PC-3 (cell line): ENCODE data around the gene FBXL7. TPM values are rescaled to one million over a fixed set of nuclear protein-coding genes. Genes with fewer than 3 reads are reported as not detected.

Experiments used
- ATAC-seq: fragments of 200-7000 bp; cut with Tn5 transposase; 2 replicates; pipeline ENCODE4 v1.9.1; 2020; ENCODE audit warnings: mild to moderate bottlenecking, moderate library complexity
- BruUV-seq: library from RNA; stranded (reverse); fragments of 400-500 nt; replicated peaks from 2 replicates; lab custom pipeline; 2021; lab: Mats Ljungman, UMichigan
- CTCF ChIA-PET: fragments of 300-600 bp; sonication (Branson Sonifier 250); formaldehyde crosslinking; loops from one replicate; lab custom pipeline; 2022; ENCODE audit warnings: antibody characterized with exemption; lab: Charles Lee
- POLR2A ChIA-PET: fragments of 300-600 bp; sonication (Branson Sonifier 250); formaldehyde crosslinking; loops from one replicate; lab custom pipeline; 2022; ENCODE audit warnings: antibody characterized with exemption; ENCODE audit not compliant: unreplicated experiment; lab: Charles Lee
- DNase-seq: peaks from one replicate; pipeline ENCODE4 v3.0.0-alpha.2; 2015
- H2AFZ ChIP-seq: fragments of 300-600 bp; sonication (generic); 2 replicates; pipeline ENCODE4 v1.6.0; 2016; ENCODE audit warnings: antibody characterized with exemption, low read length
- H3F3A ChIP-seq: fragments of 300-600 bp; sonication (generic); one replicate; pipeline ENCODE4 v1.6.0; 2017; ENCODE audit warnings: antibody characterized with exemption, low read length, control low read depth, mild to moderate bottlenecking; ENCODE audit not compliant: unreplicated experiment
- H3K27ac ChIP-seq: fragments of 300-600 bp; sonication (generic); 2 replicates; pipeline ENCODE4 v1.5.1; 2016; ENCODE audit warnings: mild to moderate bottlenecking, low read length
- H3K27me3 ChIP-seq: fragments of 300-600 bp; sonication (generic); 2 replicates; pipeline ENCODE4 v1.6.1; 2016; ENCODE audit warnings: low read length, mixed read lengths
- H3K36me3 ChIP-seq: fragments of 300-600 bp; sonication (generic); 2 replicates; pipeline ENCODE4 v1.6.1; 2016; ENCODE audit warnings: low read depth, mixed run types, low read length, mixed read lengths
- H3K4me1 ChIP-seq: fragments of 300-600 bp; sonication (generic); 2 replicates; pipeline ENCODE4 v1.5.1; 2016; ENCODE audit warnings: low read length; ENCODE audit not compliant: insufficient read depth
- H3K4me2 ChIP-seq: fragments of 300-600 bp; sonication (generic); 2 replicates; pipeline ENCODE4 v1.6.0; 2016; ENCODE audit warnings: low read length
- H3K4me3 ChIP-seq: fragments of 300-600 bp; sonication (generic); 2 replicates; pipeline ENCODE4 v1.5.1; 2016; ENCODE audit warnings: mild to moderate bottlenecking, low read length, mixed read lengths
- H3K79me2 ChIP-seq: fragments of 300-600 bp; sonication (generic); 2 replicates; pipeline ENCODE4 v1.6.1; 2017; ENCODE audit warnings: low read length, mixed read lengths
- H3K9ac ChIP-seq: fragments of 300-600 bp; sonication (generic); 2 replicates; pipeline ENCODE4 v1.6.0; 2016; ENCODE audit warnings: mild to moderate bottlenecking, low read length
- H3K9me2 ChIP-seq: fragments of 300-600 bp; sonication (generic); replicated peaks from 2 replicates; pipeline ENCODE4 v1.6.1; 2016; ENCODE audit warnings: mixed run types, low read length, mixed read lengths
- H3K9me3 ChIP-seq: fragments of 300-600 bp; sonication (generic); 2 replicates; pipeline ENCODE4 v1.6.1; 2016; ENCODE audit warnings: low read length, mixed read lengths
- H4K20me1 ChIP-seq: fragments of 300-600 bp; sonication (generic); 2 replicates; pipeline ENCODE4 v1.6.1; 2016; ENCODE audit warnings: low read length, mixed read lengths
- CTCF ChIP-seq: fragments of 300-600 bp; sonication (generic); conservative IDR thresholded peaks from 2 replicates; pipeline ENCODE4 v1.5.1; 2017; ENCODE audit warnings: antibody characterized with exemption, low read depth, mild to moderate bottlenecking, low read length
- EZH2 ChIP-seq: fragments of 300-600 bp; sonication (generic); IDR thresholded peaks from one replicate; pipeline ENCODE4 v1.6.1; 2017; ENCODE audit warnings: antibody characterized with exemption, mild to moderate bottlenecking, low read length; ENCODE audit not compliant: unreplicated experiment
- EZH2phosphoT487 ChIP-seq: fragments of 300-600 bp; sonication (generic); IDR thresholded peaks from 2 replicates; pipeline ENCODE4 v1.6.1; 2018; ENCODE audit warnings: mild to moderate bottlenecking, antibody characterized with exemption, low read length, borderline replicate concordance
- intact Hi-C: fragments of 100-400 bp; cut with micrococcal nuclease; formaldehyde crosslinking; loops from 2 replicates; pipeline ENCODE4 v1.9.0; 2023
- total RNA-seq: library from RNA; depleted of rRNA; stranded (reverse); fragments of >200 nt; gene quantifications from 2 replicates; pipeline ENCODE4 v1.2.3, GENCODE V29; 2014

Gene FBXL7
- total RNA-seq, 1 experiment from 2014 or later = 0.18 TPM

GRCh38 chr5:15623794-15624193, 123.8 kb downstream of the FBXL7 start:
- no peaks in the 10 kb centered on the region for H3K36me3 ChIP-seq
- no peaks in the 10 kb centered on the region for H3K27me3 ChIP-seq
- TF ChIP-seq EZH2 (no peak), CTCF (no peak), EZH2phosphoT487 (no peak)
- no peak for DNase-seq
- ATAC-seq = no peak
- H3K4me2 ChIP-seq = no peak overlapping the region
- no peaks in the 10 kb centered on the region for H3K9me2 ChIP-seq
- no peak overlapping the region for H2AFZ ChIP-seq
- CTCF ChIA-PET = no interaction called here
- no peak overlapping the region for H3K27ac ChIP-seq
- H3K79me2 ChIP-seq = no peaks in the 10 kb centered on the region
- POLR2A ChIA-PET = no interaction called here
- intact Hi-C loops = no loop called here
- H3K4me1 ChIP-seq = no peaks in the 10 kb centered on the region
- no TSS peak for BruUV-seq
- no peaks in the 10 kb centered on the region for H4K20me1 ChIP-seq
- H3F3A ChIP-seq = no peaks in the 10 kb centered on the region
- no peak overlapping the region for H3K9ac ChIP-seq
- H3K4me3 ChIP-seq = no peak overlapping the region
- H3K9me3 ChIP-seq = peaks cover 10% of the 10 kb centered on the region; the same call in 1 of the 2 replicates

GRCh38 chr5:15627109-15627508, 127.1 kb downstream of the FBXL7 start:
- H3K9me3 ChIP-seq = peaks cover 22% of the 10 kb centered on the region
- TF ChIP-seq EZH2 (no peak), CTCF (no peak), EZH2phosphoT487 (no peak)
- H3K9ac ChIP-seq = no peak overlapping the region
- DNase-seq (no peak), ATAC-seq (no peak)
- H2AFZ ChIP-seq = no peak overlapping the region
- H3K4me2 ChIP-seq = no peak overlapping the region
- no peaks in the 10 kb centered on the region for H4K20me1 ChIP-seq
- no peaks in the 10 kb centered on the region for H3K4me1 ChIP-seq
- H3K9me2 ChIP-seq = no peaks in the 10 kb centered on the region
- intact Hi-C loops = no loop called here
- ChIA-PET POLR2A (no interaction called here), CTCF (no interaction called here)
- H3F3A ChIP-seq = no peaks in the 10 kb centered on the region
- no peaks in the 10 kb centered on the region for H3K36me3 ChIP-seq
- no peak overlapping the region for H3K4me3 ChIP-seq
- H3K27ac ChIP-seq = no peak overlapping the region
- no peaks in the 10 kb centered on the region for H3K27me3 ChIP-seq
- no TSS peak for BruUV-seq
- no peaks in the 10 kb centered on the region for H3K79me2 ChIP-seq

DNA sequence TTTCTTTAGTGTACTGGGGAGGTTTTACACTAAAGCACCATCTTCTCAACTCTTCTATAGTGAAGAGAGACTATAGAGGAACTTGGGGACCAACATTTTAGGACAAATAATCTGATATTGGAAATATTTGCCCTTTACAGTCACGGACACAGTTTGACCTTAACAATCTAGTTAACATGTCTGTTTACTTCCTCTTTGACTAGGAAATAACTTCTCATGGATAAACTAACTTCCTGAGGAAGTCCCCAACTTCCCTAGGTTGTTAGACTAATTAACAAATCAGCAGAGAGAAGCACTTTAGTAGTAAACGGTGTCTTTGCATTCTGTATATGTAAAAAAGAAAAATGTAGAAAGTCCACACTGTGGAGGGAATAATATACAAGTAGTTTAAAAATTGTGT, 127.7 kb downstream of the FBXL7 start:
- Histone ChIP-seq H3F3A (no peaks in the 10 kb centered on the region), H3K4me3 (no peak overlapping the region), H3K36me3 (no peaks in the 10 kb centered on the region), H3K79me2 (no peaks in the 10 kb centered on the region), H3K9me2 (no peaks in the 10 kb centered on the region), H3K27ac (no peak overlapping the region), H3K9me3 (peaks cover 22% of the 10 kb centered on the region), H3K4me2 (no peak overlapping the region), H2AFZ (no peak overlapping the region), H4K20me1 (no peaks in the 10 kb centered on the region), H3K4me1 (no peaks in the 10 kb centered on the region), H3K9ac (no peak overlapping the region), H3K27me3 (no peaks in the 10 kb centered on the region)
- no peak for TF ChIP-seq CTCF
- ATAC-seq = no peak
- no TSS peak for BruUV-seq
- ChIA-PET CTCF (no interaction called here), POLR2A (no interaction called here)
- intact Hi-C loops = no loop called here
- no peak for DNase-seq
